Neural crest cell (in vitro differentiated cells): ENCODE results near the gene PTGDR2. TPM values are rescaled to one million over a fixed set of nuclear protein-coding genes. Genes with fewer than 3 reads are reported as not detected.

ENCODE experiments used
- DNase-seq: peaks from one replicate; pipeline ENCODE4 v3.0.0; 2021; ENCODE audit warnings: low read depth, mixed read lengths, low spot score
- H3K27ac Mint-ChIP-seq: one replicate; pipeline ENCODE4 v1.8.0; 2021; ENCODE audit warnings: mild to moderate bottlenecking, mixed read lengths; ENCODE audit not compliant: unreplicated experiment
- H3K27me3 Mint-ChIP-seq: 2 replicates; pipeline ENCODE4 v1.8.0; 2021; ENCODE audit warnings: low read depth, mild to moderate bottlenecking, mixed read lengths
- H3K36me3 Mint-ChIP-seq: 2 replicates; pipeline ENCODE4 v1.8.0; 2021; ENCODE audit warnings: low read depth, mild to moderate bottlenecking, mixed read lengths
- H3K4me1 Mint-ChIP-seq: 2 replicates; pipeline ENCODE4 v1.8.0; 2021; ENCODE audit warnings: mixed read lengths
- H3K4me3 Mint-ChIP-seq: one replicate; pipeline ENCODE4 v1.8.0; 2021; ENCODE audit warnings: mild to moderate bottlenecking, mixed read lengths
- H3K9me3 Mint-ChIP-seq: 2 replicates; pipeline ENCODE4 v1.8.0; 2021; ENCODE audit warnings: mixed read lengths
- total RNA-seq: library from RNA; stranded (reverse); gene quantifications from 2 replicates; pipeline ENCODE4 v1.2.1, GENCODE V29; 2021
- TF ChIP-seq, protein P1 (sequence below): fragments of 200-600 bp; sonication (generic); conservative IDR thresholded peaks from 2 replicates; pipeline ENCODE4 v1.5.0; 2021; ENCODE audit warnings: antibody characterized with exemption, mild to moderate bottlenecking

Gene PTGDR2
- total RNA-seq, 1 donor from 2014 or later: 0.16 TPM

GRCh38 chr11:60889869-60890311 lies 34.1 kb upstream of the PTGDR2 start:
- DNase-seq: no peak
- no peaks in the 10 kb centered on the region for H3K9me3 Mint-ChIP-seq
- H3K27ac Mint-ChIP-seq: peak overlapping the region; percentile 72
- H3K27me3 Mint-ChIP-seq: no peaks in the 10 kb centered on the region
- TF ChIP-seq, protein P1, sequence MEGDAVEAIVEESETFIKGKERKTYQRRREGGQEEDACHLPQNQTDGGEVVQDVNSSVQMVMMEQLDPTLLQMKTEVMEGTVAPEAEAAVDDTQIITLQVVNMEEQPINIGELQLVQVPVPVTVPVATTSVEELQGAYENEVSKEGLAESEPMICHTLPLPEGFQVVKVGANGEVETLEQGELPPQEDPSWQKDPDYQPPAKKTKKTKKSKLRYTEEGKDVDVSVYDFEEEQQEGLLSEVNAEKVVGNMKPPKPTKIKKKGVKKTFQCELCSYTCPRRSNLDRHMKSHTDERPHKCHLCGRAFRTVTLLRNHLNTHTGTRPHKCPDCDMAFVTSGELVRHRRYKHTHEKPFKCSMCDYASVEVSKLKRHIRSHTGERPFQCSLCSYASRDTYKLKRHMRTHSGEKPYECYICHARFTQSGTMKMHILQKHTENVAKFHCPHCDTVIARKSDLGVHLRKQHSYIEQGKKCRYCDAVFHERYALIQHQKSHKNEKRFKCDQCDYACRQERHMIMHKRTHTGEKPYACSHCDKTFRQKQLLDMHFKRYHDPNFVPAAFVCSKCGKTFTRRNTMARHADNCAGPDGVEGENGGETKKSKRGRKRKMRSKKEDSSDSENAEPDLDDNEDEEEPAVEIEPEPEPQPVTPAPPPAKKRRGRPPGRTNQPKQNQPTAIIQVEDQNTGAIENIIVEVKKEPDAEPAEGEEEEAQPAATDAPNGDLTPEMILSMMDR: no peak
- H3K36me3 Mint-ChIP-seq: peaks cover 30% of the 10 kb centered on the region
- no peaks in the 10 kb centered on the region for H3K4me1 Mint-ChIP-seq
- no peak overlapping the region for H3K4me3 Mint-ChIP-seq

GRCh38 chr11:60887556-60887955 lies 31.8 kb upstream of the PTGDR2 start:
- H3K36me3 Mint-ChIP-seq: peaks cover 29% of the 10 kb centered on the region
- H3K27ac Mint-ChIP-seq: no peak overlapping the region
- H3K27me3 Mint-ChIP-seq: no peaks in the 10 kb centered on the region
- TF ChIP-seq, protein P1: peak; percentile 59
- no peaks in the 10 kb centered on the region for H3K4me1 Mint-ChIP-seq
- no peak for DNase-seq
- H3K4me3 Mint-ChIP-seq: no peak overlapping the region
- H3K9me3 Mint-ChIP-seq: no peaks in the 10 kb centered on the region

DNA sequence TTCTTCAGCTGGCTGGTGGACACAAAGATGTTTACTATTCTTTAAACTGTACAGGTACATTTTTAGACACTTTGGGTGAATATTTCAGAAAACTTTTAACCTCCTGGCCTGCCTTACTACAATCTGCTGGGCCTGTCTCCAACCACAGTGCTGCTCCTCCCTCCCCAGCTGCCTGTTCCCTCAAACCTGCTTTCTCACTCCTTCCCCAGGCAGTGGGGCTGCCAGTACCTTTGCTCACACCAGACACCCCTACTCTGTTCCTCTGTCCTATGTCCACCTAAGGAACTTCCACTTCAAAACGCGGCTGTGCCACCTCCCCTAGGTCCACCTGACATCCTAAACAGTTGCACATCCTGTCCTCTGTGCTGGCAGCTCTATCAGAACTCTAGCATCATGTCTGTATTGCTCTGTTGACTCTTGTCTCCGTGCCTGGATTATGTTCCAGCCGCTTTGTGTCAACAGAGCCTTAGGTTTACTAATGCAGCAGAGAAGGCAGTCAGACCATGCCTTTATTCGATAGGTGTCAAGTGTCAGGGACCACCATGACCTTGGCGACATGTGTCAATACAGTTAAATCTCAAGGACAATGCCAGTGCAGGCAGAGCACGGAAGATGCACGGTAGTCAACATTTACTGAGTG lies 25.0 kb upstream of the PTGDR2 start:
- Mint-ChIP-seq H3K27ac (no peak overlapping the region), H3K27me3 (no peaks in the 10 kb centered on the region), H3K36me3 (peaks cover 19% of the 10 kb centered on the region), H3K4me1 (peaks cover 5% of the 10 kb centered on the region), H3K4me3 (no peak overlapping the region), H3K9me3 (no peaks in the 10 kb centered on the region)
- TF ChIP-seq, protein P1: no peak
- no peak for DNase-seq

DNA sequence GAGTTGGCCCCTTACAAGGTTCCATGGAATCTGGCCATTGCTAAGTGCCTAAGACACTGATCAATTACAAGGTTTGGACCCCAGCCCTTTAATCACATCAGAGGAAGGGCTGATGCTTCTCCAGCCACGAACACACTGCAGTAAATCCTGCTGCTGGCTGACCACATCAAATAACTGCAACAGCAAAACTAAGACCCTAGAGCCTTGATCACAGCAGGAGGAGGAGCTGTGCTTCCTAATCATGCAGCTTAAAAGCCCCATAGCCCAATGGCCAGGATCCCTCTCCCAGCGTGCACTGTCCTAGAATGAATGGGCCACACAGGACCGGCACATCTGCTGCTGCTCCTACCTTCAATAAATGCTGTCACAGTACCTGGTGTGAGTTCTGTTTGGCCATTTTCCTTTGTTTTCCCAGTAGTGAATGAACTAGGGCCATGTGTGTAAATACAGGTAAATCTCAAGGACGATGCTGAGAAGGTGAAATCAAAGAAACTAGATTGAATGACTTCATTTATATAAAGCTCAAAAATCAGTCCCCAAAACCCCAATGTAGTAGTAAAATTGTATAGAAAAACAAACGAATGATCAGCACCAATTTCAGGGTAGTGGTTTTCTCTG lies 24.3 kb upstream of the PTGDR2 start:
- no peaks in the 10 kb centered on the region for H3K27me3 Mint-ChIP-seq
- H3K4me3 Mint-ChIP-seq: no peak overlapping the region
- H3K27ac Mint-ChIP-seq: no peak overlapping the region
- peaks cover 14% of the 10 kb centered on the region for H3K36me3 Mint-ChIP-seq
- TF ChIP-seq, protein P1: no peak
- H3K4me1 Mint-ChIP-seq: peaks cover 5% of the 10 kb centered on the region
- DNase-seq: no peak
- H3K9me3 Mint-ChIP-seq: no peaks in the 10 kb centered on the region

DNA sequence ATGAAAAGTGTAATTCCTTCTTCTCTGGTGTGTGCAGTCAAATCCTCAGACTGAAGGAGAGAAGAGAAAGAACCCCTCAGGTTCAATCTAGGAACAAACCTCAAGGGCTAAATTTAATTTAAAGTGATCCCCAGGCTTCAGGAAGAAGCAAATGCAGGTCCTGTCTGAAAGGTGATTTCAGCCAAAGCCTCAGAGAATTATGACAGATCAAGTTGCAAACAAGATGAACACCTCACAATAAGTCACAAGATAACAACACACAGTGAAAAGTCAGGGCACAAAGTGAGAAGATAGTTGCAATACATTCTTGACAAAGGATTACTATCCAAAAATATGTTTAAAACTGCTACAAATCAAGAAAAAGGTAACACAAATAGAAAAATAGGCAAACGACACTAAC lies 23.4 kb upstream of the PTGDR2 start:
- H3K27me3 Mint-ChIP-seq: no peaks in the 10 kb centered on the region
- H3K4me3 Mint-ChIP-seq: no peak overlapping the region
- H3K4me1 Mint-ChIP-seq: peaks cover 5% of the 10 kb centered on the region
- no peaks in the 10 kb centered on the region for H3K9me3 Mint-ChIP-seq
- TF ChIP-seq, protein P1: no peak
- no peak for DNase-seq
- peaks cover 11% of the 10 kb centered on the region for H3K36me3 Mint-ChIP-seq
- H3K27ac Mint-ChIP-seq: no peak overlapping the region
